Measurements from ENCODE around the gene STK11IP.

STK11IP gene, protein sequence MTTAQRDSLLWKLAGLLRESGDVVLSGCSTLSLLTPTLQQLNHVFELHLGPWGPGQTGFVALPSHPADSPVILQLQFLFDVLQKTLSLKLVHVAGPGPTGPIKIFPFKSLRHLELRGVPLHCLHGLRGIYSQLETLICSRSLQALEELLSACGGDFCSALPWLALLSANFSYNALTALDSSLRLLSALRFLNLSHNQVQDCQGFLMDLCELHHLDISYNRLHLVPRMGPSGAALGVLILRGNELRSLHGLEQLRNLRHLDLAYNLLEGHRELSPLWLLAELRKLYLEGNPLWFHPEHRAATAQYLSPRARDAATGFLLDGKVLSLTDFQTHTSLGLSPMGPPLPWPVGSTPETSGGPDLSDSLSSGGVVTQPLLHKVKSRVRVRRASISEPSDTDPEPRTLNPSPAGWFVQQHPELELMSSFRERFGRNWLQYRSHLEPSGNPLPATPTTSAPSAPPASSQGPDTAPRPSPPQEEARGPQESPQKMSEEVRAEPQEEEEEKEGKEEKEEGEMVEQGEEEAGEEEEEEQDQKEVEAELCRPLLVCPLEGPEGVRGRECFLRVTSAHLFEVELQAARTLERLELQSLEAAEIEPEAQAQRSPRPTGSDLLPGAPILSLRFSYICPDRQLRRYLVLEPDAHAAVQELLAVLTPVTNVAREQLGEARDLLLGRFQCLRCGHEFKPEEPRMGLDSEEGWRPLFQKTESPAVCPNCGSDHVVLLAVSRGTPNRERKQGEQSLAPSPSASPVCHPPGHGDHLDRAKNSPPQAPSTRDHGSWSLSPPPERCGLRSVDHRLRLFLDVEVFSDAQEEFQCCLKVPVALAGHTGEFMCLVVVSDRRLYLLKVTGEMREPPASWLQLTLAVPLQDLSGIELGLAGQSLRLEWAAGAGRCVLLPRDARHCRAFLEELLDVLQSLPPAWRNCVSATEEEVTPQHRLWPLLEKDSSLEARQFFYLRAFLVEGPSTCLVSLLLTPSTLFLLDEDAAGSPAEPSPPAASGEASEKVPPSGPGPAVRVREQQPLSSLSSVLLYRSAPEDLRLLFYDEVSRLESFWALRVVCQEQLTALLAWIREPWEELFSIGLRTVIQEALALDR

DNA sequence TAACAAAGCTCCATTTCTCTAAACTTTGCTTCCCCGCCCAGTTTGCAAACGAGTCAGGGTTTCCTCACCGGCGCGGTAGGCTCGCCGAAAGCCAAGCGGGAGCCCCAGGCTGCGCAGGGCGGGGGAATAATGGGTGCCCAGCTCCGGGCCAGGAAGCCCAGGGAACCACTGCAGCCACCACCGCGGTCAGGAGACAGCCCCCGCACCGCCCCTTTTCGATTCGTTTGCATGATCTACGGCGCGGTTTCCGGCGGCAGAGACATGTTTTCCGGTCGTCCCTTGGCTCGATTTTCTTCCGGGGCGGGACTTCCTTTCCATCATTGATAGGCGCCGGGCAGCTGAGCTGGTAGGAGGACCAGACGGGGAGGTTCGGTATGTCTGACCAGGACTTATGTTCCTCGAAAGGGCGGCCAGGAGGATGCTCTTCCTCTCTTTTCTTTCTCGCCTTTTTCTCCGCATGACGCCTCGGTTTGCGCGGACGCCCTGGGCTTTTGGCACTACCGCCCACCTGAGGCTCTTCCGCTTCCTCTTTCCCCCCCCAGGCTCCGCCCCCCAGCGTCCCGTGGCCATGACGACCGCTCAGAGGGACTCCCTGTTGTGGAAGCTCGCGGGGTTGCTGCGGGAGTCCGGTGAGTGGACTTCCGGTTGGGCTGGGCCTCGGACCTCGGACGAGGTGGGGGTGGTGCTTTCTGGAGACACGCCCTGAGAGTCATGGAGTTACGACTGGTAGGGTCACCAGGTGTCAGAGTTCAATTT, at the start of gene STK11IP:
Gene STK11IP (plus strand): TSS at position 306 of the 756 bp plus-strand sequence. CDS start 263 bp downstream, at position 569.
- peak; percentile 91 for DNase-seq

DNA sequence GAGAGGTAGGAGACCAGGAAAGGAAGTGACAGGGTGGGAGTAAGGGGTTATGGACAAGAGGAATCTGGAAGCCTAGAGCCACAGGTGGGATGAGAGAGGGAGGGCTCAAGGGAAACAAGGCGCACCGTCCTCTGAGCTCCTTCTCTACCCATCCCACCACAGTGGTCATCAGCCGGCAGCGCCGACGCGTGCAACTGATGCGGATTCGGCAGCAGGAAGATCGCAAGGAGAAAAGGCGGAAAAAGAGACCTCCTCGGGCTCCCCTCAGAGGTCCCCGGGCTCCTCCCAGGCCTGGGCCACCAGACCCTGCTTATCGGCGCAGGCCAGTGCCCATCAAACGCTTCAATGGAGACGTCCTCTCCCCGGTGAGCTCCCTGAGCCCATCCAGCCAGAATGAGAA, 48.7 kb upstream of the STK11IP start:
- no peak for DNase-seq

DNA sequence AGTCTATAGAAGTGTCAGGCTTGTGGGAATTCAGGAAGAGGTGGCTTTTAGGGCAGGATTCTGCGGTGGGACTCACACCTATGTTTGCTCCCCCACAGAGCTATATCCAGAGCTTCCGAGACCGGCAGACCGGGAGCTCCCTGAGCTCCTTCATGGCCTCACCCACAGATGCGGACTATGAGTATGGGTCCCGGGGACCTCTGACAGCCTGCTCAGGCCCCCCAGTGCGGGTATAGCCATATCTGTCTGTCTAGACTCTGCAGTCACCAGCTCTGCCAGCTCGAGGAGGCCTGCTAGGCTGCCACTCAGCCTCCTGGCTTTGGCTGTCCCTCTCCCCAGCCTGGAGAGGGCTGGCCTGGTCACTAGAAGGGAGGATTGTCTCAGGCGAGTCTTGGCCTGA, 48.0 kb upstream of the STK11IP start:
- no peak for DNase-seq

DNA sequence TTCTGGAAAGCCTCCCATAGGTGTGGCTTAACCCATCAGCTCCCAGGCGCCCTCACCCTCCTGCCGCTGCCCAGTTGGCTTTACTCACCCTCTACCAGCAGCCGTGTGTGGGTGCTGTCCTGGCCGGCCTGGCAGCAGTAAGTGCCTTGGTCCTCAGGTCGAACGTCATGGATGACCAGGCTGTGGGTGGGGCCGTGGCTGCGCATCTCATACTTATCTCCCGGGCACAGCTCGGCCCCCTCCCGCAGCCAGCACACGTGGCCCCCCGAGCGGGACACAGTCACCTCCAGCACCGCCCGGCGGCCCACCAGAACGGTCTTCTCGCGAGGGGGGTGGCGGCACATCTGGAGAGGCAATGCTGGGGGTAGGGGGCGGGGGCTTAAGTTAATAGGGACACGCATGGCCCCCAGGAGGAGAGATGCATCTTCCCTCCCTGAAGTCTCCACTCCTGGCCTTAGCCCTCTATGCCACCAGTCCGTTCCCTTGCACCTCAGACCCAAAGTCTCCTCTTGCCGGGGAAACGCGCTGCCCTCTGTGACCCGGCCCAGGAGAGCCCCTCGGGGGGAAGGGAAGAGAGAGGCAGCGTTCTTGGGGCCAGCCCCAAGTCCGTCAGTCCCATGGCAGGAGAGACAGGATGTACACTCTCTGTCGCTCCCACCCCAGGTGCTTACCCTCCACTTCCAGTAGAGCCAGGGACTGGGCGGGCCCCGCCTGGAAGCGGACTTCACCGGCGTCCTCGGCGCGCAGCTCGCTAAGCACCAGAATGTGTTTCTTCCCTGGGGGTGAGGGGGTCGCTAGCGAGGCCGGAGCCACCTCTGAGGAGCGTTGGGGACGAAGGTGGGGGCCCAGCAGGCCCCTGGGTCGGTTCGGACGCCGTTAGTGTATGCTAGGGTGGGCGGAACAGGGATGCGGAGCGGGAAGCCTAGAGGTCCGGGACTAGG, 45.9 kb upstream of the STK11IP start:
- DNase-seq: peak; percentile 25

DNA sequence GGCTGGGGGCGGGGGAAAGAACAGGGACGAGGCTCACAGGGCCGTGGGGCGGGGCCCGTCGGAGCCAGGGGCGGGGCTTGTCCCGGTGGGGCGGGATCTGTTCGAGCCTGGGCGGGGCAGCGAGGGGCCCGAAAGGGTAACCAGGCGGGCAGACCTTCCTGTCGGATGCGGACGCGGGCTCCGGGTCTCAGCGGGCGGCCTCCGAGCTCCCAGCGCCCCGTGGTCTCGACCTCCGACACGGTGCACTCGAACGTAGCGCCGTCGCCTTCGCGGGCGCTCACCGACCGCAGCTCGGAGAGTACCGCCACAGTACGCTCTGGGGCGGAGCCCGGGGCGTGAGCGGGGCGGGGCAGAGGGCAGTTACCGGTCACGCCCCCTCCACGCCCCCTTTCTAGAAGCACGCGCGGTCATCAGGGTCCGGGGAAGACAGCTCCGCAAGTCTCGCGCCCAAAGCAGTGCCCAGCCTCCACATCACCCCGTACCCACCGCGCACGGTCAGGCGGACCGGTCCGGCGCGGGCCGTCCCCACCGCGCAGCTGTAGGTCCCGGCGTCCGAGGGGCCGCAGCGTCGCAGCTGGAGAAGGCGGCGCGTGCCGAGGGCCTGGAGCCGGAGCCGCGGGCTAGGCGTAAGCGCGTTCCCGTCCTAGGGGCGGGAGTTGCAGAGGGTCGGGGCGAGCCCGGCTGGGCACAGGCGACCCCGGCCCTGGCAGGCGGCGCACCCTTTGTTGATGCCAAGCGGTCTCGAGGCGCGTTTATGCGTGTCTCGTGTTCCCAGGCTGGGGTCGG, 45.1 kb upstream of the STK11IP start:
- peak; percentile 81 for DNase-seq

DNA sequence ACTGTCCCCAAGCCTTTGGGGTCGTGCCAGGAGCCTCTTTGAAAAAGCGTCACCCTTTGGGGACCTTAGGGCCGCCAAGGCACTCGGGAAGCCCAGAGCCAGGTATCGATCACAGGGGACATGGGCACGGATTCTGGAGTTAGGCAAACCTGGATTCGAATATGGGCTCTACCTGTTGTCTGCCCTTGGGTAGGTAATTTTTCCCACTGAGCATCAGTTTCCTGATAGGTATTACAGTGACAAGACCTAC, 44.6 kb upstream of the STK11IP start:
- no peak for DNase-seq

DNA sequence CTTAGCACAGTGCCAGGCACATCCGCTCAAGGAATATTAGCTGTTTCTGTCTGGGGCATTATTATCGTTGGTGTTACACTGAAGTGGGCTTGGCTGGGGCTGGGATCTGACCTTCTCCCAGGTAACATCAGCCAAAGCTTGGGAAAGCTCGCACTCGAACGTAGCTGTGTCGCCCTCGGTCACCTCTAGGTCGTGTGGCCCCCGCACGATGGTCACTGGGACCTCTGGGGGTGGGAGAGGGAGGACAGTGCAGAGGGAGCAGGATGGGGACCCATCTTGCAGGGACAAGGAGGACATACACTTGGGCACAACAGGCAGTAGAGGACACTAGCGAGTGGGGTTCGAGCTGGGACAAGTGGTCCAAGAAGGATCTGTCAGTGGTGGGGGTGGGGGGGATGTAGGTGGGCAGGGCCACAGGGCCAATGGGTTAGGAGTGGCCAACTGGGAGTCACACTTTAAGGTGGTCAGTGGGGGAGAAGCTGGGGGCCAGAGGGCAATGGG, 44.1 kb upstream of the STK11IP start:
- DNase-seq: no peak

DNA sequence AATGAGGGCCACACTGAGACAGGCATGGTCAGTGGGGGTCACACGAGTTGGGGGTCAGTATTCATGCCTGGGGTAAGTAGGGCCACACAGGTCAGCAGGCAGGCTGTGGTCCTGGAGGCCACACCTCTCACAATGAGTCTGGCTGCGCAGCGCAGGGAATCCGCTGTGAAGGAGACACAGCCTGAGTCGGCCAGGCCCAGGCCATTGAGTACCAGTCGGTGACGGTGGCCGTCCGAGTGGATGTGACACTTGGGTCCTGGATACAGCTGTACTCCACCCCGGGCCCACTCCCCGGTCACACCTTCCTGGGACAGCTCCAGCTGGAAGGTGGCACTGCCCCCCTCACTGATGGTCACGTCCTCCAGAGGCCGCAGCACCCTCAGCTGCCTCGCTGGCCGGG, 43.3 kb upstream of the STK11IP start:
- no peak for DNase-seq

DNA sequence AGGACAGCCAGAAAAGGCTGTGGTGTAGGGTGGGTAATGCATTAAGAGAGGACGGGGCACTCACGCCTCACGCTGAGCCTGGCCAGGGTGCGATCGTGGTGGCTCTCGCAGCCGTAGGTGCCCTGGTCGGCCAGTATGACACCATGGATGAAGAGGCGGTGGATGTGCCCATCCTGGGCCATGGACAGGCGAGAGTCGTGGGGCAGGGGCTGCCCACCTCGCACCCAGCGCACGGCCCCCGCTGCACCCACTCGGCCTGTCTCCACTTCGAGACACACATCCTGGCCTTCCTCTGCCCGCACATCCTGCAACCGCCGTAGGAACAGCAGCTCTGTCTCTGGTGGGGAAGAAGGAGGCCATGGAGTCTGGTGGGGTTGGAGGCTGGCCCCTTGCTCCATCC, 41.7 kb upstream of the STK11IP start:
- DNase-seq: no peak

DNA sequence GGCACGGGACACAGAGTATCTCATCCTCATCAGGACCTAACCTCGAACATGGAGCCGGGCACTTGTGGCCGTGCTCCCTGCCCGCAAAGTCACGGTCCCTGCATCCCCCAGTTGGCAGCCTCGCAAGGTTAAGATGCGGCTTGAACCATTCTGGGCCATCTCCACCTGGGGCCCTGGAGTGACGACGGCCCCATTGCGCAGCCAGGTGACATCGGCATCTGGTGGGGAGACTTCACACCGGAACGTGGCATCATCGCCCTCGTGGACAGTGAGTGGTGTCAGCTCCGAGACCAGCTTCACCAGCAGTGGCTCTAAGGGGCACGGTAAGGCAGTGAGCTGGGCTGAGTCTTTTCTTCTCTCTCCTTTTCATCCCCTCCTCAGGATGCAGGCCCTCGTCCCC, 41.2 kb upstream of the STK11IP start:
- no peak for DNase-seq

DNA sequence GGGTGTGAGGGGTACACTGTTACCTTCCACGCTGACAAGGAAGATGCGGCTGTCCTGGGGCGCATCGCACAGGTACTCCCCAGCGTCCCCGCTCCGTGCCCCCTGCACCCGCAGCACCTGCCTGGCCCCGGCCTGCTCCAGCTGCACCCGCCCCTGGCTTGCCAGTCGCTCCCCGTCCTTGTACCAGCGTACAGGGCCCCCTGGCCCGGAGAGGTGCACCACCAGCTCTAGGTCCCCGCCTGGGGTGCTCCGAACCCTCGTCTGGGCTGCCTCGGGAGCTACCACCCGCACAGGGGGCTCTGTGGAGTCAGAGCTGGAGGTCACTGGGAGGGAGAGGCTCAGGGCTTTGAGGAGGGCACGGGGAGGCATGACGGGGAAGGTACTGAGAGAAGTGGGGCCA, 40.3 kb upstream of the STK11IP start:
- DNase-seq: no peak

DNA sequence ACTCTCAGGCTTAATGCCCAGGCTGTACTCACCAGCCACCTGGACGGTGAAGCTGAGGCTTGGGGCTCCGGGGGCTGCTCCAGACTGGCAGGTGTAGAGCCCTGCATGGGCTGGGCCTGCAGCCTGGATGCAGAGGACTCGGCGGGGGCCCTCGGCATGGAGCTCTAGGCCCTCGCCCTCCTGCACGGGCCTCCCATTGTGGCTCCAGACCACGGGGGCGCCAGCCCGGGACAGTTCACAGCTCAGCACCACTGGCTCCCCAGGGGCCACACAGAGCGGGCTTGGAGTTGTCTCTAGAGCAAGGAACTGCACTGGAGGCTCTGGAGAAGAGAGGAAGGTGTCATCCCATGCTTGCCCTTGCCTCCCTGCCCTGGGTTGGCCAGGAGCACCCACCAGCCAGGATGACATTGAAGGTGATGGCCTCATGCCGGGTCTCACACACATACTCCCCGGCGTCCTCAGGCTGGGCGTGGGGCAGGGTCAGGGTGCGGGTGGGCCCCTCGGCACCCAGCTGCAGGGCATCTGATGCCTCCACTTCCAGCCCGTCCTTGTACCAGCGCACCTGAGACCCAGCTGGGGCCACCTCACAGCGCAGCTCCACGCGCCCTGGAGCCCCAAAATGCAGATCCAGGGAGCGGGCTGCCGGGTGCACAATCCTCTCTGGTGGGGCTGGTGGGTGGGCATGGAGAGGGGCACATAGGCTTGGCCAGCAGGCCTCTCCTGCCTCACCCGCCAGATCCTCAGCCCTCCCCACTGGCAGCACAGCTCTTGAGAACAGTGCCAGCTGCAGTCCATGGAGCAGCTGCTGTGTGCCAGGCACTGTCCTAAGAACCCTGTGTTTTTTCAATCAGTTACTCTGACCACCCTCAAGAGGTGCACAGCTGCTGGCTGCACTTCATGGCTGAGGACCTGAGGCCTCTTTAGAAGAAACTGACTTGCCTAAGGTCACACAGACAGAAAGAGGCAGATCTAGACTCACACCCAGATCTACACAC, 39.6 kb upstream of the STK11IP start:
- no peak for DNase-seq

DNA sequence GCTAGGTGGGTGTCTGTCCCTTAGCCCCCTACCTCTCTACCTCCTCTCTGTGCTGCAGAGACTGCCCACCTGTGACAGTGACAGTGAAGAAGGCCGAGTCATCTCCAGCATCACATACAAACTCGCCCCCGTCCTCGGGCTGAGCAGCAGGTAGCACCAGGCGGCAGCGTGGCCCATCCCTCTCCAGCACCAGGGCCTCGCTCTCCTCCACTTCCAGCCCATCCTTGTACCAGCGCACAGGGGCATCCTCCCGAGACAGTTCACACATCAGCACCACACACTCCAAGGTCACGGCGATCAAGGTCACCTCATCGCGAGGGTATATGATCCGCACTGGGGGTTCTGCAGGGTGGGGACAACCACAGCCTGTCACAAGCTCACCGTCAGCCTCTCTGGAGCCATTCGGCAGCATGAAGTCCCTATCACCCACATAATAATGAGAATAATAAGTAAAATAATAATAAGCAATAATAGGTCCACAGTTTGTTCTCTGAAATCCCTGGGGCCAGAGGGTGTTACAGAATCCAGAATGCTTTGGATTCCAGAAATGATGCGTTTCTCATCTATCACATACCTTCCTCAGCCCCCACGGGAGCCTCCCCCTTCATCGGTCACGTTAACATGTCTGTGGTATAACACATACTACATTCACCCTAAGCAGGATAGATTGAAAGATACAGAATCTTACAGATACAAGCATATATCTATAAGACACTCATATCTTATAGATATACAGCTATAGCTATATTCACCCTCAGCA, 38.3 kb upstream of the STK11IP start:
- DNase-seq: no peak

DNA sequence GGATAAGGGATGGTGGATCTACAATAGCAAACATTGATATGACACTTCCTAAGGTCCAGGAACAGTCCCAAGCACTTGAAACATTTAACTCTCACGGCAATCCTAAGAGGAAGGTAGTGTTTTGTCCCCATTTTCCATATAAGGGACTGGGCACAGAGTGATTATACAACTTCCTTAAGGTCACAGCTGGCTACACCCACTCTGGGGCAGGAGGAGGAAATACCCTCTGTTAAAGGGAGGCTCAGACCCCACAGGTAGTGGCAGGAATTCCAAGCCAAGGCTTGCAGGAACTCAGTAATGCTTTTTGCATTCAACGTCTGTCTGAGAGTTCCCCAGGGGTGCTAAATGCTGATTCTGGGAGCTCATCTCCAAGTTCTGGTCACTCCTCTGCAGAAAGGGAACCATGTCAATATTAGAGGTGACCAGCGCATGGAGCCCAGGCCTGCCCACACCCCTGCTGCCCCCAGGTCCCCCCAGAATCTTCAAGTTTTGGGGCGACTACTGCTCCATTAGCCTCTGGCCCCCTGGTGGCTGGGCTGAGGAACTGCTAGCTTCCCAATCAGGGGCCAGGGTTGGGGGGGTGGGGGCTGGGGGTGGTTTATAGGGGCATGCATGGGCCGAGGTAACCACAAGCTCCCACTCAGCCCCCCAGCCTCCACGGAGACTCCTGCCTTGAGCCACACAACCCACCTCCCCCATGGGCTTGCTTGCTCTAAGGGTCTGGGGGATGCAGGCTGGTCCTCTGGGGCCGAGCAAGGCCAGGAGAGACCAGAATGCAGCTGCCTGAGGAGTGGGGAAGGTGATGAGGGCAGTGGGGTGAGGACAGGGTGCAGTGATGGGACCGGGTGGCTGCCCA, 37.4 kb upstream of the STK11IP start:
- peak; percentile 41 for DNase-seq

DNA sequence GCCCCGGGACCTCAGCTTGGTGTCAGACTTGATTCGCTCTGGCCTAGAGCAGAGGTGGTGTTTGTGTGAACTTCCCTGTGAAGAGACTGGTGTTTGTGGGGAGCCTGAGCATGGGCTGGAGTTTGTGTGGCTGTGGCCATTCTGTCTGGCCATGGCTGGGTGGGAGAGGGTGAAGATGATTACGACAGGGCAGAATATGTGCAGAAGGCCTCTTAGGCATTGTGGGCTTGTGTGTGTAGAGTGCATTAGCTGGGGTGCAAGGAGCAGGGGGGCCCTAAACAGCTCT, 36.8 kb upstream of the STK11IP start:
- DNase-seq: no peak

DNA sequence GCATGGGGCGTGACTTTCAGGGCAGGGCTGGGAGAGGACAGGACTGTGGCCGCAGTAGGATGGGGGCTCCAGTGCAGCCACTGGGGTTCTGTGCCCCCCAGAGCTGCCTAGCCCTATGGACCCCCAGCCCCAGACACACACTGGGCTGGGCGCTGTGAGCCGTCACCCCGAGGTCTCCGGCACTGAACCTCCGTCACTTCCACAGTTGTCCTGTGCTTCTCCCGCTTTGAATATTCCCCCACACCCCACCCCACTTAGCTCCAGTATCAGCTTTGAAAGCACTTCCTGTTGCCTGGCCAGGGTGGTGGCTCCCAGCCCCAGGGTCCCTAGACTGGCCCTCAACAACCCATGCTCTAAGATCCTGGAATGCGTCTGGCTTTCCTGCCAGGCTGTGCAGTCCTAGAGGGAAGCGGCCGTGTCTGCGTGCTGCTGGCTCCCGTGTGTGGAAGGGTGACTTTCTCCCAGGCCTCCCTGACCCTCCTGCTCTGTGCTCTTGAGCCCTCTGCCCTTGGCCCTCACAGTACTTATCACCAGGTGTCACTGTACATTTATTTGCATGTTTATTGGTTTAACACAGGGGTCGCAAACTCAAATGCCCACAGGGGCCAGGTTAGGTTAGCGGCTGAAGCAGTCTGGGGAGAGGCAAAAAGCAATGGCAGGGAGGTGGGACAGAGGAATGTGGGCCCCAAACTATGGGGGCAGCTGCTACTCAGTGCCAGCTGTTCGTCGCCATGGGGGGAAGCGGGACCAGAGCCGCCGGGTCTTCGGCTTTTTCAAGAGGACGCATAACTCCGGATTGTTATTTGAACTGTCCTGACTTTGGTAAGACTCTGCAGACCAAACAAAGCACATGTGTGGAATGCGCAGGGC, 36.2 kb upstream of the STK11IP start:
- DNase-seq: no peak
